HL-60 (cell line): ENCODE data around the gene HASPIN.

Experiments used
- DNase-seq, 2 experiments: peaks; one replicate each; pipeline ENCODE4 v3.0.0-alpha.2; 2010 to 2020; ENCODE audit warnings: low read depth in 1 of 2, low spot score in 1 of 2
- H3K27ac ChIP-seq: fragments of 250-450 bp; sonication (Bioruptor Pico); replicated peaks from 2 replicates; pipeline ENCODE4 v1.5.1; 2020; ENCODE audit warnings: mild to moderate bottlenecking, moderate library complexity
- H3K27me3 ChIP-seq: fragments of 250-450 bp; sonication (Bioruptor Pico); 2 replicates; pipeline ENCODE4 v1.5.1; 2021; ENCODE audit warnings: mild to moderate bottlenecking, moderate library complexity; ENCODE audit not compliant: insufficient read depth, poor library complexity, severe bottlenecking
- H3K4me3 ChIP-seq: replicated peaks from 2 replicates; pipeline ENCODE4 v1.5.1; 2011; ENCODE audit warnings: mild to moderate bottlenecking, control low read depth, low read length; ENCODE audit not compliant: insufficient read depth
- GABPA ChIP-seq: IDR thresholded peaks from 2 replicates; pipeline ENCODE4 v1.6.1; 2012; ENCODE audit warnings: low read depth
- POLR2AphosphoS5 ChIP-seq: IDR thresholded peaks from 2 replicates; pipeline ENCODE4 v1.6.1; 2012; ENCODE audit warnings: low read depth
- SPI1 ChIP-seq: IDR thresholded peaks from 2 replicates; pipeline ENCODE4 v1.6.1; 2012; ENCODE audit warnings: low read depth, mild to moderate bottlenecking, borderline replicate concordance
- TF ChIP-seq, protein P1 (sequence below): IDR thresholded peaks from one replicate; pipeline ENCODE4 v1.5.1; 2011; ENCODE audit warnings: low read length, control low read depth, inconsistent platforms; ENCODE audit not compliant: insufficient read depth
- TF ChIP-seq, protein P2 (sequence below): IDR thresholded peaks from 2 replicates; pipeline ENCODE4 v1.6.1; 2012; ENCODE audit warnings: low read depth; ENCODE audit not compliant: insufficient replicate concordance

Gene HASPIN

DNA sequence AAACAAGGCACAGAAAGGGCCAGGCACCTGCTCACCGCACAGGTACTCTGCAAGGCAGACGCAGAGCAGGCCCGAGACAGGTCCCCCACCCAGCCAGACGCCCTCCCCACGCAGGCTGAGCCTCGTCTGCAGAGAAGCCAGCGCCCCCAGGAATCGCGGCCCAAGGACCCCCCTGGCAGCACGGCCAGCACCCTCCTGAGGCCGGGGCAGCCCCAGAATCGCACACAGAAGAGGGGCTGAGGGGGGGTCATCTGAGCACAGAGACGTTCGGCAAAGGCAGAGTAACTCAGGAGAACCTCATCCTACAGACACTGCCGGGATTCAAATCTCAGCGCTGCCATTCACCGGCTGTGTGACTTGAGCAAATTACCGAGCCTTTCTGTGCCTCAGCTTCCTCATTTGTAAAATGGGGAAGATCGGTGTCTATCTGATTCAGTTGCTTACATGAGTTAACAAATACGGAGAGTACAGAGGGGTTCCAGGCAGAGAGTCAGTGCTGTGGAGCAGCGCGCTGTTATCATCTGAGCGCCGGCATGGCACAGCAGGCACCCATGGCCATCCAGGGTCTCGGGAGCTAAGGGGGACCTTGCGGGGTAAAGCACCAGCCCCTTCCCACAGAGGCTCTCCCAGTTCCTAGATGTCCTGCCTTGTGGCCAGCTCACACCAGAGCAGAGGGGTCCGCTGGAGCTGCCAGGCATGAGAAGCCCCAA, 44.7 kb upstream of the HASPIN start:
- H3K27ac ChIP-seq = no peak overlapping the region
- no peak overlapping the region for H3K4me3 ChIP-seq
- DNase-seq = no peak
- no peaks in the 10 kb centered on the region for H3K27me3 ChIP-seq
- TF ChIP-seq POLR2AphosphoS5 (no peak), SPI1 (peak; percentile 1; the same call in 1 of the 2 replicates), GABPA (no peak)
- TF ChIP-seq, protein P1, sequence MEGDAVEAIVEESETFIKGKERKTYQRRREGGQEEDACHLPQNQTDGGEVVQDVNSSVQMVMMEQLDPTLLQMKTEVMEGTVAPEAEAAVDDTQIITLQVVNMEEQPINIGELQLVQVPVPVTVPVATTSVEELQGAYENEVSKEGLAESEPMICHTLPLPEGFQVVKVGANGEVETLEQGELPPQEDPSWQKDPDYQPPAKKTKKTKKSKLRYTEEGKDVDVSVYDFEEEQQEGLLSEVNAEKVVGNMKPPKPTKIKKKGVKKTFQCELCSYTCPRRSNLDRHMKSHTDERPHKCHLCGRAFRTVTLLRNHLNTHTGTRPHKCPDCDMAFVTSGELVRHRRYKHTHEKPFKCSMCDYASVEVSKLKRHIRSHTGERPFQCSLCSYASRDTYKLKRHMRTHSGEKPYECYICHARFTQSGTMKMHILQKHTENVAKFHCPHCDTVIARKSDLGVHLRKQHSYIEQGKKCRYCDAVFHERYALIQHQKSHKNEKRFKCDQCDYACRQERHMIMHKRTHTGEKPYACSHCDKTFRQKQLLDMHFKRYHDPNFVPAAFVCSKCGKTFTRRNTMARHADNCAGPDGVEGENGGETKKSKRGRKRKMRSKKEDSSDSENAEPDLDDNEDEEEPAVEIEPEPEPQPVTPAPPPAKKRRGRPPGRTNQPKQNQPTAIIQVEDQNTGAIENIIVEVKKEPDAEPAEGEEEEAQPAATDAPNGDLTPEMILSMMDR = no peak
- TF ChIP-seq, protein P2, sequence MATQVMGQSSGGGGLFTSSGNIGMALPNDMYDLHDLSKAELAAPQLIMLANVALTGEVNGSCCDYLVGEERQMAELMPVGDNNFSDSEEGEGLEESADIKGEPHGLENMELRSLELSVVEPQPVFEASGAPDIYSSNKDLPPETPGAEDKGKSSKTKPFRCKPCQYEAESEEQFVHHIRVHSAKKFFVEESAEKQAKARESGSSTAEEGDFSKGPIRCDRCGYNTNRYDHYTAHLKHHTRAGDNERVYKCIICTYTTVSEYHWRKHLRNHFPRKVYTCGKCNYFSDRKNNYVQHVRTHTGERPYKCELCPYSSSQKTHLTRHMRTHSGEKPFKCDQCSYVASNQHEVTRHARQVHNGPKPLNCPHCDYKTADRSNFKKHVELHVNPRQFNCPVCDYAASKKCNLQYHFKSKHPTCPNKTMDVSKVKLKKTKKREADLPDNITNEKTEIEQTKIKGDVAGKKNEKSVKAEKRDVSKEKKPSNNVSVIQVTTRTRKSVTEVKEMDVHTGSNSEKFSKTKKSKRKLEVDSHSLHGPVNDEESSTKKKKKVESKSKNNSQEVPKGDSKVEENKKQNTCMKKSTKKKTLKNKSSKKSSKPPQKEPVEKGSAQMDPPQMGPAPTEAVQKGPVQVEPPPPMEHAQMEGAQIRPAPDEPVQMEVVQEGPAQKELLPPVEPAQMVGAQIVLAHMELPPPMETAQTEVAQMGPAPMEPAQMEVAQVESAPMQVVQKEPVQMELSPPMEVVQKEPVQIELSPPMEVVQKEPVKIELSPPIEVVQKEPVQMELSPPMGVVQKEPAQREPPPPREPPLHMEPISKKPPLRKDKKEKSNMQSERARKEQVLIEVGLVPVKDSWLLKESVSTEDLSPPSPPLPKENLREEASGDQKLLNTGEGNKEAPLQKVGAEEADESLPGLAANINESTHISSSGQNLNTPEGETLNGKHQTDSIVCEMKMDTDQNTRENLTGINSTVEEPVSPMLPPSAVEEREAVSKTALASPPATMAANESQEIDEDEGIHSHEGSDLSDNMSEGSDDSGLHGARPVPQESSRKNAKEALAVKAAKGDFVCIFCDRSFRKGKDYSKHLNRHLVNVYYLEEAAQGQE = no peak

DNA sequence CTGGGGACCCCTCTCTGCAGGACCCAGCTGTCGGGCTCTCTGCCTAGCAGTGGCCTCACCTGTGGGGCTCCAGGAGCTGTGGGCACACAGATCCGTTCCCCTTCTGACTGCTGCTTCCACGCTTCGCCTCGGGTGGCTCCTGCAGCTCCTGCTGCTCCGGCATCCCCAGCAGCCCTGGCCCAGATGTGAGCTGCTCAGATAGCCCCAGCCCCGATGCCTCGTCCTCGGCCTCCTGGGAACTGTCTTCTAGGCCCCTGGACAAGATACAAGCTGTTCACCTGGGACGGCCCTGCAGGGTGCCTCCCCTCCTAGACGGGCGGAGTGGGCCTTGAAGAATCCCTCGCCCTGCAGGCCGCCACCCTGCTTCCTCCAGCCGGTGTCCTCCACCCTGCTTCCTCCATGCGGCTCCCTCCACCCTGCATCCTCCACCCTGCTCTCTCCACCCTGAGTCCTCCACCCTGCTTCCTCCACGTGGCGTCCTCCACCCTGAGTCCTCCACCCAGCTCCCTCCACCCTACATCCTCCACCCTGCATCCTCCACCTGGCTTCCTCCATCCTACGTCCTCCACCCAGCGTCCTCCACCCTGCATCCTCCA, 44.1 kb upstream of the HASPIN start:
- no peak overlapping the region for H3K4me3 ChIP-seq
- H3K27ac ChIP-seq = no peak overlapping the region
- H3K27me3 ChIP-seq = no peaks in the 10 kb centered on the region
- TF ChIP-seq SPI1 (no peak), GABPA (no peak), POLR2AphosphoS5 (no peak)
- TF ChIP-seq, protein P2 = no peak
- TF ChIP-seq, protein P1 = no peak
- no peak for DNase-seq

DNA sequence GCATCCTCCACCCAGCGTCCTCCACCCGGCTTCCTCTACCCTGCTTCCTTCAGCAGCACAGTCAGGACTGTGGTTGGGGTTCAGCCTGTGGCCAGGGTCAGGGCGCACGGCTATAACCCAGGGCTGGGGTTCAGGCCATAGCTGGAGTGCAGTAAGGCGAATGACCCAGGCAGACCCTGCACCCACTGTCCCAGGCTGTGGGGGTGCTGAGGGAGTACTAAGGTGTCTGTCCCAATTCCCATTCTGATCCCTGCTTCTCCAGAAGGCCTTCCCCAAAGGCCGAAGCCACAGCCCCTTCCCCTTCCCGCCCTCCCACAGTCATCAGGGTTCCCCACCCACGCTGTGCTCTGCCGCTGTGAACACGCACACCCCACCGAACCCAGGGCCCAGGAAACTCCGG, 42.6 kb upstream of the HASPIN start:
- H3K4me3 ChIP-seq = no peak overlapping the region
- TF ChIP-seq, protein P1 = no peak
- TF ChIP-seq GABPA = no peak
- TF ChIP-seq, protein P2 = no peak
- TF ChIP-seq SPI1 = no peak
- H3K27me3 ChIP-seq = no peaks in the 10 kb centered on the region
- DNase-seq = no peak
- no peak overlapping the region for H3K27ac ChIP-seq
